RWPE2 (cell line): ENCODE measurements around the gene LHFPL4.

Source experiments
- ATAC-seq: fragments of 200-7000 bp; cut with Tn5 transposase; 3 replicates; pipeline ENCODE4 v1.9.1; 2021; ENCODE audit warnings: low read depth
- DNase-seq: peaks from one replicate; pipeline ENCODE4 v3.0.0-alpha.2; 2020; ENCODE audit warnings: low spot score
- H3K27ac ChIP-seq: fragments of 450-650 bp; 2 replicates; pipeline ENCODE4 v1.5.1; 2017; ENCODE audit warnings: mild to moderate bottlenecking; ENCODE audit not compliant: poor library complexity, severe bottlenecking
- H3K27me3 ChIP-seq: fragments of 250-450 bp; sonication (Bioruptor Pico); 2 replicates; pipeline ENCODE4 v1.5.1; 2021; ENCODE audit warnings: mild to moderate bottlenecking, moderate library complexity; ENCODE audit not compliant: insufficient read depth, poor library complexity, severe bottlenecking
- H3K36me3 ChIP-seq: fragments of 250-450 bp; sonication (Bioruptor Pico); 2 replicates; pipeline ENCODE4 v1.5.1; 2020; ENCODE audit warnings: low read depth, mild to moderate bottlenecking, moderate library complexity
- H3K4me1 ChIP-seq: fragments of 250-450 bp; sonication (Bioruptor Pico); 2 replicates; pipeline ENCODE4 v1.5.1; 2021; ENCODE audit warnings: mild to moderate bottlenecking, moderate library complexity; ENCODE audit not compliant: insufficient read depth, poor library complexity, severe bottlenecking
- H3K4me3 ChIP-seq: fragments of 250-450 bp; sonication (Bioruptor Pico); 2 replicates; pipeline ENCODE4 v1.5.1; 2021; ENCODE audit warnings: mild to moderate bottlenecking, moderate library complexity; ENCODE audit not compliant: severe bottlenecking
- H3K9me3 ChIP-seq: fragments of 250-450 bp; sonication (Bioruptor Pico); 2 replicates; pipeline ENCODE4 v1.5.1; 2021; ENCODE audit warnings: mild to moderate bottlenecking, moderate library complexity; ENCODE audit not compliant: severe bottlenecking
- TF ChIP-seq, protein P1 (sequence below): fragments of 450-650 bp; IDR thresholded peaks from one replicate; pipeline ENCODE4 v1.5.1; 2017; ENCODE audit warnings: mild to moderate bottlenecking, moderate library complexity; ENCODE audit not compliant: poor library complexity, severe bottlenecking

The LHFPL4 gene

DNA sequence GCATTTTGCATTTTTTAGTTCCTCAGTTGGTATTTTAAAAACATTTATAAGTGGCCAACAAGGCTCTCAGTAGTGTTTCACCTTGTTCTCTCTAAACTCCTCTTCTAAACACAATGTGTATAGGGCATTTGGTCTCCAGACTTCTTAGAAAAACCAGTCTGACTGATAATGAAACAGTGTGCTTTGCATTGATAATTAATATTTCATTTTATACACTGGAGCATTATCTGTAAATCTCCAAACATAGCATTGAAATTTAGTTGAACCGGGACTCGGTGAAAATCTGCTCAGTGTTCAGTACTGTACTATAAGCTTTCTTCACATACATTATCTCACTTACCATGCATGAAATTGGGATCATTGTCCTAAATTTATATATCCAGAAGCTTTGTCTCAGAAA is 102.6 kb downstream of the LHFPL4 start:
- Histone ChIP-seq H3K36me3 (peaks cover 98% of the 10 kb centered on the region), H3K27me3 (no peaks in the 10 kb centered on the region), H3K4me1 (no peaks in the 10 kb centered on the region), H3K27ac (no peak overlapping the region), H3K9me3 (no peaks in the 10 kb centered on the region), H3K4me3 (no peak overlapping the region)
- DNase-seq (no peak), ATAC-seq (no peak)
- TF ChIP-seq, protein P1, sequence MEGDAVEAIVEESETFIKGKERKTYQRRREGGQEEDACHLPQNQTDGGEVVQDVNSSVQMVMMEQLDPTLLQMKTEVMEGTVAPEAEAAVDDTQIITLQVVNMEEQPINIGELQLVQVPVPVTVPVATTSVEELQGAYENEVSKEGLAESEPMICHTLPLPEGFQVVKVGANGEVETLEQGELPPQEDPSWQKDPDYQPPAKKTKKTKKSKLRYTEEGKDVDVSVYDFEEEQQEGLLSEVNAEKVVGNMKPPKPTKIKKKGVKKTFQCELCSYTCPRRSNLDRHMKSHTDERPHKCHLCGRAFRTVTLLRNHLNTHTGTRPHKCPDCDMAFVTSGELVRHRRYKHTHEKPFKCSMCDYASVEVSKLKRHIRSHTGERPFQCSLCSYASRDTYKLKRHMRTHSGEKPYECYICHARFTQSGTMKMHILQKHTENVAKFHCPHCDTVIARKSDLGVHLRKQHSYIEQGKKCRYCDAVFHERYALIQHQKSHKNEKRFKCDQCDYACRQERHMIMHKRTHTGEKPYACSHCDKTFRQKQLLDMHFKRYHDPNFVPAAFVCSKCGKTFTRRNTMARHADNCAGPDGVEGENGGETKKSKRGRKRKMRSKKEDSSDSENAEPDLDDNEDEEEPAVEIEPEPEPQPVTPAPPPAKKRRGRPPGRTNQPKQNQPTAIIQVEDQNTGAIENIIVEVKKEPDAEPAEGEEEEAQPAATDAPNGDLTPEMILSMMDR: no peak

GRCh38 chr3:9450126-9450525 is 103.5 kb downstream of the LHFPL4 start:
- no peaks in the 10 kb centered on the region for H3K4me1 ChIP-seq
- ATAC-seq: no peak
- TF ChIP-seq, protein P1: no peak
- no peaks in the 10 kb centered on the region for H3K27me3 ChIP-seq
- H3K4me3 ChIP-seq: no peak overlapping the region
- DNase-seq: no peak
- no peaks in the 10 kb centered on the region for H3K9me3 ChIP-seq
- H3K36me3 ChIP-seq: peaks cover 97% of the 10 kb centered on the region
- H3K27ac ChIP-seq: no peak overlapping the region

DNA sequence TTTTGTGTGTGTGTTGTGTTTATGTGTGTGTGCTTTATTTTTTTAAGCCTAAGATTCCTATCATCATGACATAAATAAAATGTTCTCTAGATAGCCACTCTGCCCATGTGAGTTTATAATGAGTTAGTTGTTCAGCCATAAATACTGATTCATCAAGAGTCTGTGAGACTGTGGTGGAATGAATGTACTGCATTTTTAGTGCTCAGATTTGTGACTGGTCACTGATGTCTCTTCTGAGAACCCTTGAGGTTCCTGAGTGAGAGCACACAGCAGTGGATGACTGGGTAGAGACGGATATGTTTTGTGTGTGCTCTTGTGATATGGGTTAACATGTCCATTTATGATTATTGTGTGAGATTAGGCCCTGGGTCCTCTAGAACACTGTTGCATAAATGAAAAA is 105.0 kb downstream of the LHFPL4 start:
- Histone ChIP-seq H3K9me3 (no peaks in the 10 kb centered on the region), H3K4me3 (no peak overlapping the region), H3K27me3 (no peaks in the 10 kb centered on the region), H3K36me3 (peaks cover 97% of the 10 kb centered on the region), H3K4me1 (no peaks in the 10 kb centered on the region), H3K27ac (no peak overlapping the region)
- DNase-seq: no peak
- TF ChIP-seq, protein P1: no peak
- no peak for ATAC-seq
